ENCODE measurements around the gene FGFR4.

FGFR4 gene

DNA sequence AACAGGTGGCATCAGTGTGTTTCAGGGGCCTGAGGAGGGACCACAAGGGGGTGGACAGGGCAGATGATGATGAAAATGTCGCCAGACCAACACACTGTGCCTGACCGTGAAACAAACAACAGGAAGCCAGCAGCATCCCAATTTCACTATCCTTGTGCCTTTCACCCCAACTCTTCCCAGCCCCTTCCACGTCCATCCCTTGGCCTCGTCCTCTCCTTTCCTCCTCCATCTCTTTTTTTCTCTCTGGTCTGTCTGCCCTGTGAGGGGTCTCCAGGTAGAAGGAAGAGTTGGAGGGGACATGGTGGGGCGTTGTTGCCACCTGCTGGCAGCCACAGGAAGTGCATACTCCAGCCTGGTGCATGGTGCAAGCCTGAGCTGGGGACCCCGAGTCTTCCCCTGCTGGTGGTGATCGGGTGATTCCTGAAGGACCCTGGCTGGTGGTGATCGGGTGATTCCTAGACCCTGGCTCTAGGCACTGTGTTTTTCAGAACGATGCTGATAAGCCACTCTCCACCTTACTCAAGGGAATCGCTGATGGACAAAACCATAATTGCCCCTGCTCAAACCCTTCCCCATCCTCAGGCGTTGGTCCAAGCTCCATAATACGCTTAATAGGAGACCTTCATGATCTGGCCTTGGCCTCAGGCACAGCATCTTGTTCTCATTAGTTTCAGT is 25.1 kb downstream of the FGFR4 start:
- TF ChIP-seq, protein P1, sequence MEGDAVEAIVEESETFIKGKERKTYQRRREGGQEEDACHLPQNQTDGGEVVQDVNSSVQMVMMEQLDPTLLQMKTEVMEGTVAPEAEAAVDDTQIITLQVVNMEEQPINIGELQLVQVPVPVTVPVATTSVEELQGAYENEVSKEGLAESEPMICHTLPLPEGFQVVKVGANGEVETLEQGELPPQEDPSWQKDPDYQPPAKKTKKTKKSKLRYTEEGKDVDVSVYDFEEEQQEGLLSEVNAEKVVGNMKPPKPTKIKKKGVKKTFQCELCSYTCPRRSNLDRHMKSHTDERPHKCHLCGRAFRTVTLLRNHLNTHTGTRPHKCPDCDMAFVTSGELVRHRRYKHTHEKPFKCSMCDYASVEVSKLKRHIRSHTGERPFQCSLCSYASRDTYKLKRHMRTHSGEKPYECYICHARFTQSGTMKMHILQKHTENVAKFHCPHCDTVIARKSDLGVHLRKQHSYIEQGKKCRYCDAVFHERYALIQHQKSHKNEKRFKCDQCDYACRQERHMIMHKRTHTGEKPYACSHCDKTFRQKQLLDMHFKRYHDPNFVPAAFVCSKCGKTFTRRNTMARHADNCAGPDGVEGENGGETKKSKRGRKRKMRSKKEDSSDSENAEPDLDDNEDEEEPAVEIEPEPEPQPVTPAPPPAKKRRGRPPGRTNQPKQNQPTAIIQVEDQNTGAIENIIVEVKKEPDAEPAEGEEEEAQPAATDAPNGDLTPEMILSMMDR (IDR thresholded peaks at IDR 0.05; ENCODE audit: low read length, missing control alignments): peak; percentile 98
- peak; percentile 51 for DNase-seq (ENCODE audit: low read depth)
- H3K4me3 ChIP-seq (replicated peaks; ENCODE audit: low read depth, low read length): no peak overlapping the region

DNA sequence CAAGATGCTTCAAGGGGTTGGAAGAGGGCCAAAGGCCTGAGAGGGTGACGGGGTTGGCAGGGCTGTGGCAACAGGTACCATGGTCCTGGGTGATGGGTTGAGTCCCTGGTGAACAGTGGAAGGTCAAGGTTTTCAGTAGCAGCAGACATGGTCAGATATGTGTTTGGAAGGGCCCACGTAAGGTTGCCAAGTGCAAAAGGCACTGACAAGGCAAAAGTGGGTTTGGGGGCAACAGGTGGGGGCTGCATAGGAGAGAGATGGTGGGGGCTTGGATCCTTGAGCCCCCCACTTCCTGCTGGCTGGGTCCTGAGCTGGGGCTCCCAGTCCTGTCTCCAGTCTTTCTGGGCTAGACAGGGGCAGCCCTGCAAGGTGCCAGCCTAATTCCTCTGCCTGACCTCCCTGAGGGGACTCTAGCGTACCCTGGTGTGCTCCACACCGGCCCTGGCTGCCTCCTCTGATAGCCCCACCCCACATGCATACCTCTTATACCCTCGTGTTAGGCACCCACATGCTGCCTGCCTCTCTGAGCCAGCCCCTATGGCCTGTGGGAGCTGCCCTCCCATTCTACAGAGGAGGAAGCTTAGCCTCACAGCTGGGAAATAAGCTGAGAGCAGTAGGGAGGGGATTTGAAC is 26.0 kb downstream of the FGFR4 start:
- no peak overlapping the region for H3K4me3 ChIP-seq (replicated peaks; ENCODE audit: low read depth, low read length)
- TF ChIP-seq, protein P1 (IDR thresholded peaks at IDR 0.05; ENCODE audit: low read length, missing control alignments): no peak
- DNase-seq (ENCODE audit: low read depth): no peak

DNA sequence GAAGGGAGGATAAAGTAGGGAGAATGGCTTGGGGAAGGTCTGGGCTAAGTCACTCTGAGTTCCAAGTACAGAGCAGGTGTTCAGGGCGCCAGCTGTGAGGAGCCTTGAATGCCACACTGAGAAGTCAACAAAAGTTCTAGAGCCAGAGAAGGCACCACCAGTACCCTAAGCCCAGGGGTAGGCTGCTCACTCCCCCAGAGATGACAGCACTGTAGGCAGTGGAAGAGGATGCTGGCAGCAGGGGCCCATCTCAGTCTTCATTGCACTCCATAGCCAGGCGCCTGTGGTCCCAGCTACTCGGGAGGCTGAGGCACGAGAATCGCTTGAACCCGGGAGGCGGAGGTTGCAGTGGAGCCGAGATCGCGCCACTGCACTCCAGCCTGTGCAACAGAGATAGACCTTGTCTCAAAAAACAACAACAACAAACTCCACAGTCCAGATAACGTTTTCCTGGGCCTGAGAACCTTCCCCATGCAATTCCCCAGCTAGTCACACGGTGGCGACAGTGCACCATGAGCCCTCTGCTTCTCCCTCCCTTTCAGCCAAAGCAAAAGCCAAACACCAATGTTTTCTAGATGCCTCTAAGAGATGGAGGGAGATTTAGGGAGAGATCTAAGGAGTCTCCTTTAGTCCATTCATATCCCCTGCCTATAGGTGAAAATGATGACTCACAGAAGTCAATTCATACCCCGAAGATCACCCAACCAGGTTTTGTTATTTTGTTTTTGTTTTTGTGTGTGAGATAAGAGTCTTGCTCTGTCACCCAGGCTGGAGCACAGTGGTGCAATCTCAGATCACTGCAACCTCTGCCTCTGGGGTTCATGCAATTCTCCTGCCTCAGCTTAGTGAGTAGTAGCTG is 27.1 kb downstream of the FGFR4 start:
- TF ChIP-seq, protein P1 (IDR thresholded peaks at IDR 0.05; ENCODE audit: low read length, missing control alignments): peak; percentile 100
- H3K4me3 ChIP-seq (replicated peaks; ENCODE audit: low read depth, low read length): no peak overlapping the region
- peak; percentile 81 for DNase-seq (ENCODE audit: low read depth)

DNA sequence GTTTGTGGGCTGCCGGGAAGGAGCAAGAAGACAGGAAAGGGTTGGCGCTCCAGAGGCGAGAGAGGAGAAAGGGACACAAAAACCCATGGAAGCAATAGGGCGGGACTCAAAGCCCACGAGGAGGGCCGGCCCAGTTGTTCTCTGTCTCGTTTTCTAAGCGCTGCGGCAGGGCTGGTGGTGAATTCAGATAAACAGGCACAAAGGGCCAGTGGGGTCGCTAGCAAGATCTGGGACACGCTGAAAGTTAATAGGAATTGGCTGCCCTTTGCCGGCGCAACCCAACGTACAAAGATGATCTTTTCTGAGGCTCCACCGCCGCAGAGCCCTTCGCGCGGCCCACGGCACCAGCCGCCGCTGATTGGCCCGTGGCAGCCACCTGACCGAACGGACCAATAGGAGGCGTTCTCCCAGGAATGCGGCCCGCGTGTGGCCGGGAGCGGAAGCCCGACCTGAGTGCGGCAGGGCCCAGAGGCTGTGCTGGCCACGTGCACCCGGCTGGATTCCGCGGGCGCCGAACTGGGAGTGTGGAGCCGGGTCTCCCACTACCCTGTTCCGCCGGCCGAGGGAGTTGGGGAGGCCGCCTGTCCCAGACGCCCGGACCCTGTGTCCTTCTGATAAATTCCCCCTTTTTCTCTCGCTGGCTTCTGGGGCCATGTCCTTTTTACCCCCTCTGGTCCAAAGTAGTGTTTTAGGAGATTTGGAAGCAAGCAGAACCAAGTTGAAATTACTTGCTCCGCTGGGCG is 30.1 kb downstream of the FGFR4 start:
- H3K4me3 ChIP-seq (replicated peaks; ENCODE audit: low read depth, low read length): no peak overlapping the region
- DNase-seq (ENCODE audit: low read depth): peak; percentile 85
- TF ChIP-seq, protein P1 (IDR thresholded peaks at IDR 0.05; ENCODE audit: low read length, missing control alignments): no peak

DNA sequence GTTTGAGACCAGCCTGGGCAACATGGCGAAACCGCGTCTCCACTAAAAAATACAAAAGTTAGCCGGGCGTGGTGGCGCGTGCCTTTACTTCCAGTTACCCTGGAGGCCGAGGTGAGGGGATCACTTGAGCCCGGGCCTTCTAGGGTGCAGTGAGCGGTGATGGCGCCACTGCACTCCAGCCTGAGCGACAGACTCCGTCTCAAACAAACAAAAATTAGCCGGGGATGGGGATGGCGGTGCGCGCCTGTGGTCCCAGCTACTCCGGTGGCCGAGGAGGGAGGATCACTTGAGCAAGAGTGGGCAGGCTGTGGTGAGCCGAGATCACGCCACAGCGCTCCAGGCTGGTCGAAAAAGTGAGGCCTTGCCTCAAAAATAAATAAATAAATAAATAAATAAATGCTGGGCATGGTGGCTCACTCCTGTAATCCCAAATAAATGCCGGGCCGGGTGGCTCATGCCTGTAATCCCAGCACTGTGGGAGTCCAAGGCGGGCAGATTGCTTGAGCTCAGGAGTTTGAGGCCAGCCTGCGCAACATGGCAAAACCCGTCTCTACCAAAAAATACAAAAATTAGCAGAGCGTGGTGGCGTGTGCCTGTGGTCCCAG is 30.8 kb downstream of the FGFR4 start:
- TF ChIP-seq, protein P1 (IDR thresholded peaks at IDR 0.05; ENCODE audit: low read length, missing control alignments): no peak
- no peak for DNase-seq (ENCODE audit: low read depth)
- no peak overlapping the region for H3K4me3 ChIP-seq (replicated peaks; ENCODE audit: low read depth, low read length)

DNA sequence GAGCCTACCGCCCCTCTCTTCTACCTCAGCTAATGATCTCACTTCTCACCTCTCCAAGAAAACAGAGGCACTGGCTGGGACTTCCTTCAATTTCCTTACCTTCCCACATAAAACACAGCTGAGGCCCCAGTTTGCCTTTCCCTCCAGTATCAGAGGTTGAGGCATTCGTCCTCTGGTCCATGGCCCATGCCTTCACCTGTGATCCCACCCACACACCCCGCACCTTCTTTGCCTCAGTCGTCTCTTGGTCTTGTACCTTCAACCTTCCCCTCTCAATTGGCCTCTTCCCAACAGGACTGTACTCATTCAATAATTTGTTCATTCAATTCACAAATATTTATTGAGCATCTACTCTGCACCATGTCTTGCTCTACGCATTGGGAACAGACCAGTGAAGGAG is 35.9 kb downstream of the FGFR4 start:
- no peak overlapping the region for H3K4me3 ChIP-seq (replicated peaks; ENCODE audit: low read depth, low read length)
- no peak for DNase-seq (ENCODE audit: low read depth)
- TF ChIP-seq, protein P1 (IDR thresholded peaks at IDR 0.05; ENCODE audit: low read length, missing control alignments): no peak
